Stimulated activated CD4-positive, alpha-beta T cell treated with anti-CD3 and anti-CD28 coated beads, TNF-alpha, amount 100 ng/mL, for 48 hours (primary cell): Measurements from ENCODE around the gene PRR20G.
"Not testable (repeated sequence)": the region's sequence is repeated elsewhere in the genome, so short reads cannot be mapped to it uniquely, and the experiment has no call there.

Experiments used
- DNase-seq, 3 donors: peaks; one replicate each; pipeline ENCODE4 v3.0.0-alpha.2; 2020; ENCODE audit warnings: low read depth in 3 of 3

Gene PRR20G

GRCh38 chr3:127299276-127299675 is 11.4 kb upstream of the PRR20G start:
- DNase-seq, result no peak

- DNase-seq, result no peak
Observed at GRCh38 chr3:127296959-127297358, 9.1 kb upstream of the PRR20G start.

GRCh38 chr3:127296166-127296565 is 8.3 kb upstream of the PRR20G start:
- DNase-seq, result no peak

GRCh38 chr3:127293650-127294049 is 5.8 kb upstream of the PRR20G start:
- DNase-seq, result not testable (repeated sequence)

GRCh38 chr3:127291611-127292010 is 3.8 kb upstream of the PRR20G start:
- DNase-seq, result no peak

GRCh38 chr3:127291114-127291513 is 3.3 kb upstream of the PRR20G start:
- DNase-seq, result no peak

- no peak for DNase-seq
Observed at GRCh38 chr3:127289706-127290575, 2.1 kb upstream of the PRR20G start.

- no peak for DNase-seq
Observed at GRCh38 chr3:127288921-127289705, 1.3 kb upstream of the PRR20G start.

GRCh38 chr3:127288343-127288742 is 497 bp upstream of the PRR20G start:
- no peak for DNase-seq

GRCh38 chr3:127286571-127287140 is 1.2 kb downstream of the PRR20G start:
- DNase-seq, result no peak

GRCh38 chr3:127284258-127284657 is 3.6 kb downstream of the PRR20G start:
- DNase-seq, result no peak

- DNase-seq, result no peak
Observed at GRCh38 chr3:127277561-127277960, 10.3 kb downstream of the PRR20G start.

GRCh38 chr3:127276995-127277394 is 10.9 kb downstream of the PRR20G start:
- DNase-seq, result no peak

GRCh38 chr3:127276396-127276795 is 11.4 kb downstream of the PRR20G start:
- no peak for DNase-seq

- DNase-seq, result no peak
Observed at GRCh38 chr3:127275287-127275781, 12.5 kb downstream of the PRR20G start.

- no peak for DNase-seq
Observed at GRCh38 chr3:127274200-127274760, 13.6 kb downstream of the PRR20G start.

GRCh38 chr3:127273206-127273605 is 14.6 kb downstream of the PRR20G start:
- no peak for DNase-seq

GRCh38 chr3:127266186-127266585 is 21.7 kb downstream of the PRR20G start:
- no peak for DNase-seq

- DNase-seq, result no peak
Observed at GRCh38 chr3:127265581-127265981, 22.3 kb downstream of the PRR20G start.

- no peak for DNase-seq
Observed at GRCh38 chr3:127264794-127265514, 22.9 kb downstream of the PRR20G start.

- no peak for DNase-seq
Observed at GRCh38 chr3:127264292-127264691, 23.6 kb downstream of the PRR20G start.
